Erythroblast (primary cell): ENCODE data around the gene SMO.

Source experiments
- GATA1 ChIP-seq: IDR thresholded peaks from 2 replicates; pipeline ENCODE4 v1.6.1; 2011; ENCODE audit warnings: low read depth, mild to moderate bottlenecking, control low read depth, low read length, moderate library complexity
- POLR2A ChIP-seq: IDR thresholded peaks from 2 replicates; pipeline ENCODE4 v1.6.1; 2011; ENCODE audit warnings: mild to moderate bottlenecking, low read length

DNA sequence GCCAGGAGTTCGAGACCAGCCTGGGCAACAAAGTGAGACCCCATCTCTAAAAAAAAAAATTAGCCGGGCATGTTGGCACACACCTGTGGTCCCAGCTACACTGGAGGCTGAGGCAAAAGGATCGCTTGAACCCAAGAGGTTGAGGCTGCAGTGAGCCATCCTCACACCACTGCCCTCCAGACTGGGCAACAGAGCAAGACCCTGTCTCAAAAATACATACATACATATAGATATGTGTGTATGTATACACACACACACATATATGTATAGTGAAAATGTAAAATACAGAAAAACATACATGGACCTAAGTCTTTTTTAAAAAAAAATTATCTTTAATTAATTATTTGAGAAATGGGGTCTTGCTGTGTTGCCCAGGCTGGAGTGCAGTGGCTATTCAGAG, 5.5 kb downstream of the SMO start:
- TF ChIP-seq POLR2A: no peak
- no peak for TF ChIP-seq GATA1
